Endothelial cell of umbilical vein (primary cell): ENCODE measurements around the gene PHACTR1. TPM values are rescaled to one million over a fixed set of nuclear protein-coding genes. Genes with fewer than 3 reads are reported as not detected.

Experiments
- BruUV-seq: library from RNA; stranded (reverse); fragments of 400-500 nt; replicated peaks from 2 replicates; lab custom pipeline; 2021; lab: Mats Ljungman, UMichigan
- CTCF ChIA-PET: fragments of 300-600, 350-600 bp; sonication (Branson Sonifier 250); formaldehyde crosslinking; loops from one replicate; lab custom pipeline; 2021; ENCODE audit warnings: antibody characterized with exemption, inconsistent platforms; lab: Charles Lee
- POLR2A ChIA-PET: fragments of 300-600, 350-600 bp; sonication (Branson Sonifier 250); formaldehyde crosslinking; loops from one replicate; lab custom pipeline; 2021; ENCODE audit warnings: antibody characterized with exemption, inconsistent platforms; lab: Charles Lee
- DNase-seq: peaks from one replicate; pipeline ENCODE4 v3.0.0-alpha.2; 2011; ENCODE audit warnings: low read depth, low spot score
- FAIRE-seq: peaks from 2 replicates; lab custom pipeline; 2011; peaks lifted over from hg19 to GRCh38; lab: Jason Lieb, UNC
- H2AFZ ChIP-seq: 2 replicates; pipeline ENCODE4 v1.6.0; 2012; ENCODE audit warnings: low read depth, low read length, control low read depth, inconsistent platforms
- H3K27ac ChIP-seq: 2 replicates; pipeline ENCODE4 v1.5.1; 2011; ENCODE audit warnings: low read depth, mild to moderate bottlenecking, control low read depth, low read length, moderate library complexity; ENCODE audit not compliant: insufficient read depth
- H3K27me3 ChIP-seq, 2 experiments: 2 replicates each; pipeline versions ENCODE4 v1.6.0 to v1.6.1; 2011; ENCODE audit warnings: low read length in 2 of 2, mixed read lengths in 1 of 2; ENCODE audit not compliant: control insufficient read depth in 2 of 2, insufficient read depth in 2 of 2
- H3K36me3 ChIP-seq, 2 experiments: 2 replicates in 1 of 2; 3 replicates in 1 of 2; pipeline ENCODE4 v1.5.1; 2011; ENCODE audit warnings: low read length in 2 of 2, mild to moderate bottlenecking in 1 of 2, moderate library complexity in 1 of 2; ENCODE audit not compliant: control insufficient read depth in 2 of 2, insufficient read depth in 2 of 2; ENCODE audit errors: extremely low read depth in 1 of 2
- H3K4me1 ChIP-seq: 3 replicates; pipeline ENCODE4 v1.5.1; 2011; ENCODE audit warnings: mild to moderate bottlenecking, low read length; ENCODE audit not compliant: control insufficient read depth, insufficient read depth; ENCODE audit errors: extremely low read depth
- H3K4me2 ChIP-seq: 2 replicates; pipeline ENCODE4 v1.6.1; 2011; ENCODE audit warnings: low read length, control low read depth, mixed read lengths; ENCODE audit not compliant: insufficient read depth
- H3K4me3 ChIP-seq, 3 experiments: fragments of 200-600 bp in 1 of 3; sonication (generic), shearing (Covaris generic) in 1 of 3; replicated peaks in 1 of 3; 2 replicates each; pipeline ENCODE4 v1.5.1; 2011 to 2016; ENCODE audit warnings: control low read depth in 3 of 3, low read length in 3 of 3, mild to moderate bottlenecking in 2 of 3, inconsistent platforms in 1 of 3, low read depth in 1 of 3, moderate library complexity in 1 of 3; ENCODE audit not compliant: insufficient read depth in 1 of 3
- H3K79me2 ChIP-seq: 2 replicates; pipeline ENCODE4 v1.6.0; 2012; ENCODE audit warnings: low read length, inconsistent platforms; ENCODE audit not compliant: control insufficient read depth, insufficient read depth
- H3K9ac ChIP-seq: replicated peaks from 2 replicates; pipeline ENCODE3; 2011; ENCODE audit warnings: low read length, control low read depth; ENCODE audit not compliant: insufficient read depth; ENCODE audit errors: extremely low read depth
- H3K9me1 ChIP-seq: replicated peaks from 3 replicates; pipeline ENCODE4 v1.6.0; 2011; ENCODE audit warnings: mild to moderate bottlenecking, low read length; ENCODE audit not compliant: control insufficient read depth, insufficient read depth; ENCODE audit errors: extremely low read depth
- H3K9me3 ChIP-seq: replicated peaks from 2 replicates; pipeline ENCODE4 v1.5.1; 2012; ENCODE audit warnings: low read length, inconsistent platforms; ENCODE audit not compliant: control insufficient read depth, insufficient read depth
- H4K20me1 ChIP-seq: replicated peaks from 2 replicates; pipeline ENCODE3; 2011; ENCODE audit warnings: mild to moderate bottlenecking, low read length; ENCODE audit not compliant: control insufficient read depth, insufficient read depth; ENCODE audit errors: extremely low read depth
- CTCF ChIP-seq, 2 donors: IDR thresholded peaks; 1 replicate in 1 of 2; 2 replicates in 1 of 2; pipeline ENCODE4 v1.5.1; 2011; ENCODE audit warnings: low read length in 2 of 2, mild to moderate bottlenecking in 2 of 2, moderate library complexity in 2 of 2, control low read depth in 1 of 2, inconsistent platforms in 1 of 2, low read depth in 1 of 2; ENCODE audit not compliant: insufficient read depth in 1 of 2; ENCODE audit errors: extremely low read depth in 1 of 2
- EZH2 ChIP-seq: IDR thresholded peaks from 2 replicates; pipeline ENCODE4 v1.6.1; 2012; ENCODE audit warnings: borderline replicate concordance, low read depth, mild to moderate bottlenecking, moderate library complexity, low read length, inconsistent platforms; ENCODE audit not compliant: severe bottlenecking
- FOS ChIP-seq: IDR thresholded peaks from 2 replicates; pipeline ENCODE4 v1.6.1; 2011; ENCODE audit warnings: mild to moderate bottlenecking, low read length, moderate library complexity, borderline replicate concordance; ENCODE audit not compliant: insufficient read depth
- GATA2 ChIP-seq: IDR thresholded peaks from 2 replicates; pipeline ENCODE4 v1.7.0; 2011; ENCODE audit warnings: low read depth, mild to moderate bottlenecking, moderate library complexity, mixed read lengths, low read length; ENCODE audit not compliant: insufficient read length, insufficient read depth
- JUN ChIP-seq: IDR thresholded peaks from 2 replicates; pipeline ENCODE4 v1.6.1; 2011; ENCODE audit warnings: borderline replicate concordance, low read depth; ENCODE audit not compliant: insufficient read length, insufficient read depth
- MAX ChIP-seq: IDR thresholded peaks from 2 replicates; pipeline ENCODE4 v1.6.1; 2011; ENCODE audit not compliant: insufficient read depth, insufficient read length
- MYC ChIP-seq: IDR thresholded peaks from one replicate; pipeline ENCODE4 v1.6.1; 2011; ENCODE audit warnings: mild to moderate bottlenecking, low read depth, low read length
- POLR2A ChIP-seq: IDR thresholded peaks from 2 replicates; pipeline ENCODE4 v1.6.1; 2012; ENCODE audit warnings: low read depth, mild to moderate bottlenecking, control low read depth, low read length
- POLR2AphosphoS5 ChIP-seq: IDR thresholded peaks from 2 replicates; pipeline ENCODE4 v1.6.1; 2012; ENCODE audit warnings: low read depth, mild to moderate bottlenecking, control low read depth, low read length, moderate library complexity; ENCODE audit not compliant: insufficient read depth
- dilution Hi-C: fragments of 300-500 bp; cut with MboI; formaldehyde crosslinking; loops from one replicate; pipeline ENCODE4 v1.15.0; 2019; ENCODE audit warnings: low sequenced_read_pairs; ENCODE audit not compliant: extremely low pct_ligation_motif_present
- intact Hi-C: fragments of 100-400 bp; cut with micrococcal nuclease; formaldehyde crosslinking; loops from one replicate; pipeline ENCODE4 v1.10.0; 2022
- polyA plus RNA-seq, 4 experiments: library from polyadenylated mRNA; depleted of rRNA in 3 of 4; stranded (reverse) in 3 of 4; unstranded in 1 of 4; fragments of >200 nt; gene quantifications; 2 replicates each; pipeline versions ENCODE4 v1.2.1 to v1.2.3, GENCODE V29; 2011 to 2012; ENCODE audit warnings: missing spikeins in 1 of 4
- total RNA-seq: library from RNA; stranded (reverse); gene quantifications from 2 replicates; pipeline ENCODE4 v1.2.3, GENCODE V29; 2021

Gene PHACTR1
- total and polyA plus RNA-seq, 2 donors (not counting 3 experiments of a cell fraction or from before 2014, with no cell fraction given), result 2.4 to 23.2 TPM

- Histone ChIP-seq H3K4me1 (no peaks in the 10 kb centered on the region), H3K4me3 (no peak overlapping the region), H3K36me3 (no peaks in the 10 kb centered on the region), H3K79me2 (no peaks in the 10 kb centered on the region), H4K20me1 (no peaks in the 10 kb centered on the region), H2AFZ (no peak overlapping the region), H3K27me3 (no peaks in the 10 kb centered on the region), H3K9ac (no peak overlapping the region), H3K9me3 (no peaks in the 10 kb centered on the region), H3K4me2 (no peak overlapping the region), H3K27ac (no peak overlapping the region), H3K9me1 (no peaks in the 10 kb centered on the region)
- dilution Hi-C loops (no loop called here), intact Hi-C loops (no loop called here)
- ChIA-PET POLR2A (no interaction called here), CTCF (interaction anchor here (0.8 to 1.3 kb wide), 4 partner anchors 19 to 43 kb away, joined by 3 to 5 read pairs (median 4); no protein-coding TSS in a partner anchor)
- TF ChIP-seq JUN (no peak), MAX (no peak), EZH2 (no peak), POLR2A (no peak), POLR2AphosphoS5 (no peak), GATA2 (no peak), CTCF (IDR thresholded peaks at IDR 0.05; ENCODE audit: extremely low read depth in 1 of 2, insufficient read depth in 1 of 2, low read depth in 1 of 2, low read length in 2 of 2) (no peak), MYC (no peak), FOS (no peak)
- no TSS peak for BruUV-seq
- no peak for DNase-seq
- no peak for FAIRE-seq
Measured at GRCh38 chr6:12993283-12993898, 276.8 kb downstream of the PHACTR1 start.
